WERI-Rb-1 (cell line): ENCODE results near the gene CATSPER4.

Experiments
- DNase-seq: peaks from one replicate; pipeline ENCODE4 v3.0.0-alpha.2; 2020
- H3K27ac ChIP-seq: fragments of 250-450 bp; sonication (Bioruptor Pico); 2 replicates; pipeline ENCODE4 v1.5.1; 2020; ENCODE audit warnings: mild to moderate bottlenecking, moderate library complexity
- H3K27me3 ChIP-seq: fragments of 250-450 bp; sonication (Bioruptor Pico); 2 replicates; pipeline ENCODE4 v1.5.1; 2021; ENCODE audit warnings: mild to moderate bottlenecking, low read depth, moderate library complexity; ENCODE audit not compliant: insufficient read depth, severe bottlenecking
- H3K36me3 ChIP-seq: fragments of 250-450 bp; sonication (Bioruptor Pico); 2 replicates; pipeline ENCODE4 v1.5.1; 2020; ENCODE audit warnings: mild to moderate bottlenecking, moderate library complexity
- H3K4me3 ChIP-seq: 2 replicates; pipeline ENCODE4 v1.5.1; 2011; ENCODE audit warnings: low read depth, mild to moderate bottlenecking, control low read depth, low read length
- H3K9me3 ChIP-seq: fragments of 250-450 bp; sonication (Bioruptor Pico); 2 replicates; pipeline ENCODE4 v1.5.1; 2021; ENCODE audit warnings: mild to moderate bottlenecking, moderate library complexity; ENCODE audit not compliant: severe bottlenecking
- CTCF ChIP-seq: IDR thresholded peaks from 2 replicates; pipeline ENCODE4 v1.5.1; 2011; ENCODE audit warnings: low read depth, mild to moderate bottlenecking, control low read depth, inconsistent platforms, low read length

The CATSPER4 gene

DNA sequence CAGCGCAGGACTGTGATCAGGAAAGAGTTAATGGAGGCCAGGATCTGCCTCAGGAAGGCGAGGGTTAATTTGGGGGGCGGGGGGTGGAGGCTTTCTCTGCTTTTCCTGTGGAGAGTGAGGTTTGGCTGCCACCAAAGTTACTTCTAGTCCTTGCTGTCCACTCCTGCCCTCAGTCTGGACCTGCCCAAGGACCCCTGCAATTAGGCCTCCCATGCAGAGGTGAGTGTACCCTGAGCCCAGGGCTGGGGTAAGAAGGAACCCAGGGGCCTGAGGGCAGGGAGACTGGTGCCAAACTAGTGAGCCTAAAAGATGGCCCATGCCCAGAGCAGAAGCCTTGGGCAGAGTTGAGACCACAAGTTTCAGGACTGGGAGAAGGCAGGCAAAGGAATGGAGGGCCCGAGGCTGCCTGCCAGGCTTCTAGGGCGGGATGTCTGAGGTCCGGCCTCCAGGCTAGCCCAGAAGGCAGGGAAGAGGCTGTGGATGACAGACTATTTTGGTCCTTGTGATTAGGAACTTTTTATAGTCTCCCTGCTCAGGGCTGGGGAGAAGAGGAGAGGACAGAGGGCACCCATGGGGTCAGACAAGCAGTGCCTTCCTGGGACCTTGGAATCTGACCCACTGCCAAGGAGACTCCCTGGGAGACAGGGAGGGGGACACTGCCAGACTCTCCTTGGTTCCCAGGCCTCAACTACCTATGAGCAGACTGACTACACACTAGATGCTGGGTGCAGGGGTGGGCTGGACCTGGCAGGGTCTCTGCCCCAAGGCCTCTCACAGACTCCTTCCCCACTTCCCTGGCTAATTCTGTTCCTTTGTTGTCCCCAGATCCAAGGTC lies 31.3 kb upstream of the CATSPER4 start, which contains the start of gene FAM110D:
TSS of gene FAM110D (plus strand) at position 172 of the 835 bp plus-strand sequence. CDS start 2,213 bp downstream, outside the sequence.
- Histone ChIP-seq H3K4me3 (no peak within 1 kb of the TSS), H3K27me3 (no peaks in the 10 kb centered on the region), H3K27ac (no peak within 1 kb of the TSS), H3K9me3 (no peaks in the 10 kb centered on the region), H3K36me3 (no peaks in the 10 kb centered on the region)
- TF ChIP-seq CTCF = no peak
- DNase-seq = no peak

DNA sequence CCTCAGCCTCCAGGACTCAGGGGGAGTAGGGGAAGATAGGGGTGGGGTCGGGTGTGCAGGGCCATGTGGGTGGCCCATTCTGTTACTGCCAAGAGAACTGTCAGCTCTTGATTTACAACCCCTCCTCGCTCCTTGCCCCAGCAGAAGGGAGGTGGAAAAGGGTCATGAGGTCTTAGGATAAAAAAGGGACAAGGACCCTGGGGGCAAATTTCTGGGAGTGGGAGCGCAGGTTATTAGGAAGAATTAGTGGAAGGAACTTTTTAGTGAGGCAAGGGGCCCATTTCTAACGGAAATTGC lies 30.7 kb upstream of the CATSPER4 start:
- Histone ChIP-seq H3K36me3 (no peaks in the 10 kb centered on the region), H3K9me3 (no peaks in the 10 kb centered on the region), H3K27ac (no peak overlapping the region), H3K27me3 (no peaks in the 10 kb centered on the region), H3K4me3 (no peak overlapping the region)
- DNase-seq = no peak
- no peak for TF ChIP-seq CTCF

DNA sequence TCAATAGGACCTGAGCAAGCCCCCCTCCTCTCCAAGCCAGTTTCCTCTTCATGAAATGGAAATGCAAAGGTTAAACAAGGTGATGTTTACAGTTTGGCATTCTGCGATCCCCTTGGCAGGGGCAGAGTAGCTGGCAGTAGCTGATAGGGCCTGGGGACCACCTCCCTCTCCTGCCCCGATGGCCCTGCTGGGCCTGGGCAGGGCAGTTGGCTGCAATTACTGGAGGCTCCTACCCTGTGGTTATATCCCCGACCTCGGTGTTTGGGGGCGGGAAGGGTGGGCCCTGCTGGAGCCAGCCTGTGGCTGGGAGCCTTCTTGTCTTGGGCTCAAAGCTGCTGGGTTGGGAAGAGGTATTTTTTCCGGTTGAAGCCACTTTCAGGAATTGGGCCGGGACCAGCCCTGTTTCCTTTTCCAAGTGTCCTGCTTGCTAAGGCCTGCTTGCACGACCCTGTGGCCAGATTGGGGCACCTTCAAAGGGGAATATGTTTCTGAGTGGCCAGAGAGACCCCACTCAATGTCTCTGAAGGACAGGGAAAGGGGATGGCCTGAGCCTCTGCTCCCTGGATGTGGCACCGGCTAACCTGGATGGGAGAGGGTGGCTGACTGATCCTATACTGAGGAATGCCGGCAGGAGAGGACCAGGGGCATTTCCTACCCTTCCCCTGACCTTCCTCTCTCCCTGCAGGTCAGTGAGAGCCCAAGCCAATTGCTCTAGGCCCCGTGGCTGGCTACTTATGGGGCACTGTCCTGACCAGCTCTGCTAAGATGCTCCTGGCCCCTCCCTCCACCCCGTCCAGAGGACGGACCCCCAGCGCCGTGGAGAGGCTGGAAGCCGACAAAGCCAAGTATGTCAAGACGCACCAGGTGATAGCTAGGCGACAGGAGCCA lies 29.6 kb upstream of the CATSPER4 start:
- no peak for DNase-seq
- Histone ChIP-seq H3K27me3 (no peaks in the 10 kb centered on the region), H3K9me3 (no peaks in the 10 kb centered on the region), H3K36me3 (no peaks in the 10 kb centered on the region), H3K27ac (no peak overlapping the region), H3K4me3 (no peak overlapping the region)
- no peak for TF ChIP-seq CTCF

DNA sequence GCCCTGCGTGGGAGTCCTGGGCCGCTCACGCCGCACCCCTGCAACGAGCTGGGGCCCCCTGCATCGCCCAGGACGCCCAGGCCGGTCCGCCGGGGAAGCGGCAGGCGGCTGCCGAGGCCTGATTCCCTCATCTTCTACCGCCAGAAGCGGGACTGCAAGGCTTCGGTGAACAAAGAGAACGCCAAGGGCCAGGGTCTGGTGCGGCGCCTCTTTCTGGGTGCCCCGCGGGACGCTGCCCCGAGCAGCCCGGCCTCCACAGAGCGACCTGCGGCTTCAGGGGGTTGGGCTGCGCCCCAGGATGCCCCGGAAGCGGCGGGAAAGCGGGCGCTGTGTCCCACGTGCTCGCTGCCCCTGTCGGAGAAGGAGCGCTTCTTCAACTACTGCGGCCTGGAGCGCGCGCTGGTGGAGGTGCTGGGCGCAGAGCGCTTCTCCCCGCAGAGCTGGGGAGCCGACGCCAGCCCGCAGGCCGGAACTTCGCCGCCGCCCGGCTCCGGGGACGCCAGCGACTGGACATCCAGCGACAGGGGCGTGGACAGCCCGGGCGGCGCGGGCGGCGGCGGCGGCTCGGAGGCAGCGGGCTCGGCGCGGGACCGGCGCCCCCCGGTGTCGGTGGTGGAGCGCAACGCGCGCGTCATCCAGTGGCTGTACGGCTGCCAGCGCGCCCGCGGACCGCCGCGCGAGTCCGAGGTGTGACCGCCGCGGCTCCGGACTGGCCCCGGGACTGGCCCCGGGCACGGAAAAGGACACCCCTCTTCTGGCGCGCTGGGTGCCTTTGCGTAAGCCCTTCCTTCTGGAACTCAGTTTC lies 28.8 kb upstream of the CATSPER4 start:
- no peaks in the 10 kb centered on the region for H3K9me3 ChIP-seq
- peak; percentile 37; the same call in 1 of the 2 replicates for TF ChIP-seq CTCF
- no peaks in the 10 kb centered on the region for H3K27me3 ChIP-seq
- peak; percentile 65 for DNase-seq
- peak overlapping the region; percentile 24 for H3K4me3 ChIP-seq
- no peaks in the 10 kb centered on the region for H3K36me3 ChIP-seq
- H3K27ac ChIP-seq = no peak overlapping the region; the same call in 1 of the 2 replicates

DNA sequence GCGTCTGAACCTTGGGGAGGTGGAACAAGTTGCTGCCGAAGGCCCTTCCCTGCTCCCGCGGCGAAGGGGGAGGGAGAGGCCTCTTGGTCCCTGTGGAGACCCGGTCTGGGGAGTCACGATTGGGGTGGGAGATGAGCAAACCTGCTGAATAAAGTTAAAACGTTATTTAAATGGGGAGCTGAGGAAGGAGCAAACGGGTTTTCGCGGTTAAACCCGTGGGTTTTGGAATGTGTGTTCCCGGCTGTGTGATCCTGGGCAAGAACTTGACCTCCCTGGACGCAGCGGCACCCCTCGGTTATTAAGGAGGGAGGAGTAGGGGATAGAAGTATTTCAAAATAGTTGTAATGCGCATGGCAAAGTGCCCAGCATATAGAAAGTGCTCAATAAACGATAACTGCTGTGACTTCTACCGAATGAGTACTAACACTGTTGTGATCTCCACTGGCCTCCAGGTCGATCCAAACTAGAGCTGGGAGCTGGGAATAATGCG lies 28.1 kb upstream of the CATSPER4 start:
- H3K9me3 ChIP-seq = no peaks in the 10 kb centered on the region
- H3K36me3 ChIP-seq = no peaks in the 10 kb centered on the region
- no peak overlapping the region for H3K27ac ChIP-seq
- peak overlapping the region; percentile 24 for H3K4me3 ChIP-seq
- TF ChIP-seq CTCF = no peak
- no peaks in the 10 kb centered on the region for H3K27me3 ChIP-seq
- no peak for DNase-seq
